ENCODE results near the gene S100A13. TPM values are rescaled to one million over a fixed set of nuclear protein-coding genes. Genes with fewer than 3 reads are reported as not detected.

Gene S100A13
- total RNA-seq, 1 experiment from 2014 or later = 11.0 TPM

- no TSS peak for BruUV-seq (replicated peaks)
- CTCF ChIA-PET = no interaction called here
- H3K36me3 ChIP-seq (ENCODE audit: insufficient read depth, low read length, poor library complexity, severe bottlenecking) = peaks cover 8% of the 10 kb centered on the region
- POLR2A ChIA-PET (ENCODE audit: low non-redundant PET) = no interaction called here
- H3K4me3 ChIP-seq (ENCODE audit: low read depth, low read length, poor library complexity, severe bottlenecking) = no peak overlapping the region
- TF ChIP-seq EZH2 (IDR thresholded peaks at IDR 0.05; ENCODE audit: borderline replicate concordance, low read depth, low read length, poor library complexity, severe bottlenecking) (no peak), CTCF (conservative IDR thresholded peaks at IDR 0.05; ENCODE audit: low read depth, low read length) (no peak)
- H3K27ac ChIP-seq (ENCODE audit: low read depth, low read length, poor library complexity, severe bottlenecking) = no peak overlapping the region
- no peaks in the 10 kb centered on the region for H3K9me3 ChIP-seq (ENCODE audit: low read depth, low read length, poor library complexity, severe bottlenecking)
- H3K27me3 ChIP-seq (replicated peaks; ENCODE audit: insufficient read depth, low read depth, low read length, poor library complexity) = no peaks in the 10 kb centered on the region
- intact Hi-C loops (cut with micrococcal nuclease; ENCODE audit: unreplicated experiment) = no loop called here
- no peaks in the 10 kb centered on the region for H3K4me1 ChIP-seq (ENCODE audit: insufficient read depth, low read length, poor library complexity, severe bottlenecking)
- no peak for DNase-seq (ENCODE audit: low spot score)
Measured at GRCh38 chr1:153651771-153652170, 24.5 kb upstream of the S100A13 start.

GRCh38 chr1:153649863-153650235 is 22.5 kb upstream of the S100A13 start:
- no peaks in the 10 kb centered on the region for H3K4me1 ChIP-seq (ENCODE audit: insufficient read depth, low read length, poor library complexity, severe bottlenecking)
- POLR2A ChIA-PET (ENCODE audit: low non-redundant PET) = no interaction called here
- BruUV-seq (replicated peaks) = no TSS peak
- H3K4me3 ChIP-seq (ENCODE audit: low read depth, low read length, poor library complexity, severe bottlenecking) = no peak overlapping the region
- no peak for DNase-seq (ENCODE audit: low spot score)
- no peaks in the 10 kb centered on the region for H3K27me3 ChIP-seq (replicated peaks; ENCODE audit: insufficient read depth, low read depth, low read length, poor library complexity)
- no peaks in the 10 kb centered on the region for H3K9me3 ChIP-seq (ENCODE audit: low read depth, low read length, poor library complexity, severe bottlenecking)
- no peak overlapping the region for H3K27ac ChIP-seq (ENCODE audit: low read depth, low read length, poor library complexity, severe bottlenecking)
- TF ChIP-seq EZH2 (IDR thresholded peaks at IDR 0.05; ENCODE audit: borderline replicate concordance, low read depth, low read length, poor library complexity, severe bottlenecking) (no peak), CTCF (conservative IDR thresholded peaks at IDR 0.05; ENCODE audit: low read depth, low read length) (no peak)
- H3K36me3 ChIP-seq (ENCODE audit: insufficient read depth, low read length, poor library complexity, severe bottlenecking) = peaks cover 27% of the 10 kb centered on the region
- intact Hi-C loops (cut with micrococcal nuclease; ENCODE audit: unreplicated experiment) = no loop called here
- CTCF ChIA-PET = no interaction called here

- ChIA-PET POLR2A (ENCODE audit: low non-redundant PET) (no interaction called here), CTCF (no interaction called here)
- Histone ChIP-seq H3K9me3 (ENCODE audit: low read depth, low read length, poor library complexity, severe bottlenecking) (no peaks in the 10 kb centered on the region), H3K4me1 (ENCODE audit: insufficient read depth, low read length, poor library complexity, severe bottlenecking) (no peaks in the 10 kb centered on the region), H3K4me3 (ENCODE audit: low read depth, low read length, poor library complexity, severe bottlenecking) (no peak overlapping the region), H3K27ac (ENCODE audit: low read depth, low read length, poor library complexity, severe bottlenecking) (no peak overlapping the region), H3K36me3 (ENCODE audit: insufficient read depth, low read length, poor library complexity, severe bottlenecking) (peaks cover 32% of the 10 kb centered on the region), H3K27me3 (replicated peaks; ENCODE audit: insufficient read depth, low read depth, low read length, poor library complexity) (no peaks in the 10 kb centered on the region)
- no peak for TF ChIP-seq CTCF (conservative IDR thresholded peaks at IDR 0.05; ENCODE audit: low read depth, low read length)
- no peak for TF ChIP-seq EZH2 (IDR thresholded peaks at IDR 0.05; ENCODE audit: borderline replicate concordance, low read depth, low read length, poor library complexity, severe bottlenecking)
- no peak for DNase-seq (ENCODE audit: low spot score)
- BruUV-seq (replicated peaks) = no TSS peak
- intact Hi-C loops (cut with micrococcal nuclease; ENCODE audit: unreplicated experiment) = no loop called here
Measured at GRCh38 chr1:153649137-153649862, 22.0 kb upstream of the S100A13 start.

All from A673 (cell line).